CD4-positive, alpha-beta T cell (primary cell): ENCODE results near the gene RAB8B. TPM values are rescaled to one million over a fixed set of nuclear protein-coding genes. Genes with fewer than 3 reads are reported as not detected.

ENCODE experiments used
- ATAC-seq: fragments of 200-7000 bp; cut with Tn5 transposase; one replicate; pipeline ENCODE4 v1.10.0; 2022; ENCODE audit warnings: mild to moderate bottlenecking; ENCODE audit not compliant: poor library complexity
- CTCF ChIA-PET: fragments of 350-600 bp; sonication (Branson Sonifier 250); formaldehyde crosslinking; loops from one replicate; lab custom pipeline; 2021; ENCODE audit warnings: antibody characterized with exemption, inconsistent platforms; lab: Charles Lee
- POLR2A ChIA-PET: fragments of 350-600 bp; sonication (Branson Sonifier 250); formaldehyde crosslinking; loops from one replicate; lab custom pipeline; 2021; ENCODE audit warnings: antibody characterized with exemption, inconsistent platforms; lab: Charles Lee
- DNase-seq, 14 experiments: peaks; one replicate each; pipeline ENCODE4 v3.0.0-alpha.2; 2013 to 2020; ENCODE audit warnings: mixed read lengths in 2 of 14
- H3K27ac ChIP-seq, 2 donors: one replicate each; pipeline versions ENCODE4 v1.5.1 to v1.7.0; 2013; ENCODE audit warnings: low read length in 2 of 2, low read depth in 1 of 2, mild to moderate bottlenecking in 1 of 2
- H3K27me3 ChIP-seq, 2 experiments: 1 replicate in 1 of 2; 2 replicates in 1 of 2; pipeline versions ENCODE4 v1.6.1 to v1.7.0; 2013; ENCODE audit warnings: low read length in 2 of 2, control low read depth in 1 of 2, mild to moderate bottlenecking in 1 of 2, moderate library complexity in 1 of 2; ENCODE audit not compliant: insufficient read depth in 2 of 2, control insufficient read depth in 1 of 2
- H3K36me3 ChIP-seq: one replicate; pipeline ENCODE4 v1.6.1; 2013; ENCODE audit warnings: low read length, control low read depth; ENCODE audit not compliant: insufficient read depth
- H3K4me1 ChIP-seq: one replicate; pipeline ENCODE4 v1.6.1; 2013; ENCODE audit warnings: low read length, control low read depth; ENCODE audit not compliant: insufficient read depth
- H3K4me3 ChIP-seq: one replicate; pipeline ENCODE4 v1.5.1; 2013; ENCODE audit warnings: mild to moderate bottlenecking, low read length, moderate library complexity
- H3K9me3 ChIP-seq, 2 experiments: 1 replicate in 1 of 2; 2 replicates in 1 of 2; pipeline versions ENCODE4 v1.6.1 to v1.7.0; 2013; ENCODE audit warnings: low read length in 2 of 2, mild to moderate bottlenecking in 2 of 2, control low read depth in 1 of 2, moderate library complexity in 1 of 2; ENCODE audit not compliant: control insufficient read depth in 1 of 2, insufficient read depth in 1 of 2
- H3K27ac Mint-ChIP-seq: one replicate; pipeline ENCODE4 v1.8.0; 2020; ENCODE audit warnings: mixed read lengths
- H3K27me3 Mint-ChIP-seq: one replicate; pipeline ENCODE4 v1.8.0; 2021; ENCODE audit warnings: mixed read lengths
- H3K36me3 Mint-ChIP-seq: one replicate; pipeline ENCODE4 v1.8.0; 2021; ENCODE audit warnings: low read depth, mixed read lengths
- H3K4me1 Mint-ChIP-seq: one replicate; pipeline ENCODE4 v1.8.0; 2021; ENCODE audit warnings: low read depth, mixed read lengths
- H3K4me3 Mint-ChIP-seq: one replicate; pipeline ENCODE4 v1.8.0; 2020; ENCODE audit warnings: mild to moderate bottlenecking, mixed read lengths
- H3K9me3 Mint-ChIP-seq: one replicate; pipeline ENCODE4 v1.8.0; 2020; ENCODE audit warnings: mixed read lengths
- intact Hi-C, 2 experiments: fragments of 100-400 bp; cut with DNase I in 1 of 2; cut with micrococcal nuclease in 1 of 2; formaldehyde crosslinking; loops; one replicate each; pipeline versions ENCODE4 v1.15.1 to v1.9.0; 2023 to 2025; cut with DNase I, micrococcal nuclease
- total RNA-seq, 174 experiments: library from RNA in 2 of 174; stranded (reverse) in 2 of 174; gene quantifications; one replicate each; pipeline ENCODE4 v1.2.3 and lab custom pipeline; 2021 to 2026
- TF ChIP-seq, protein P1 (sequence below): fragments of 200-600 bp; IDR thresholded peaks from one replicate; pipeline ENCODE4 v1.8.0; 2022; ENCODE audit warnings: antibody characterized with exemption, mild to moderate bottlenecking

Gene RAB8B
- total RNA-seq, 2 experiments from 2014 or later = 74.5 to 75.2 TPM

DNA sequence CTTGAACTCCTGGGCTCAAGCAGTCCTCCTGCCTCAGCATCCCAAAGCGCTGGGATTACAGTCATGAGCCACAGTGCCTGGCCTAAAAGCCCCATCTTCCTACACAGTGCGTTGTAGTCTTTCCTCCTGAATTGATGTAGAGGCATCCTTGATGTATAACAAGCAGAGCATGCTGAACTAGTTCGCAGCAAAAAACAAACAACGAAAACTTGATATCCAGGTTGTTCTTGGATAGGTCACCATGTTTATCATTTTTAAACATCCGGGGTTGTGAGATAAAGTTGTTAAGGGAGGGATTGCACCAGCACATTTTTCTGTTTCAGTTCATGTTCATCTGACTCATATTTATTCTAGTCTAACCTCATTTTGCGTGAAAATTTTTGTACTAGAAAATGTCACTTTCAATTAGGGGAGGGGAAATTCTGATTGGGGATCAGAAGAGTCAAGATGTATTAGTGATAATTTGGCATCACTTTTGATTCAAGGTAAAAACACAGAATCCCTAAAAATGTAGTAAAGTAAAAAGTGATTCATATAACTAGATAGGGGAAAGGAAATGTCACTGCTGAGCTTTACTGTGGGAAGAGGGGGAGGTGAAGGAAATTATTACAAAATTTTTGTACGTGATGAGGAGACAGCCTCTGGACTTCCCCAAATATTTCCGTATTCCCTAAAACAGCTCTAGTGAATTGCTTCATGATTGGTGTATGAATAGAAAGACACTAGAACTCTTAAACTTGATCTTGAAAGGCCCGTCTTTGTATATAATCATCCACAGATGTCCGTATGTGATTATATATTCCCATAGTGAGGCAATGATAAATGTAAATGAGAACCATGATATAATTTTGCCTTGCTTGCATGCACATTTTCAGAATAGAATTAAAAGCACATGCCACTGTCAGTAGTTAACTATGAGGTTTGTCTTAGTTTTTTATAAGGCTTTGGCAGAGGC, 22.9 kb downstream of the RAB8B start:
- ChIA-PET CTCF (interaction anchor here (1.0 to 3.1 kb wide), 2 partner anchors 19 to 21 kb away, joined by 3 to 11 read pairs; no protein-coding TSS in a partner anchor), POLR2A (interaction anchor here (1.0 to 7.3 kb wide), 3 partner anchors 10 to 55 kb away, joined by 4 to 98 read pairs (median 9); partner anchors contain the start of gene RPS27L)
- ATAC-seq (peak; percentile 47), DNase-seq (peak in 3 of 14 experiments; percentile 46 to 64 (median 50))
- H3K4me3 ChIP-seq = no peak overlapping the region
- H3K9me3 ChIP-seq = no peaks in the 10 kb centered on the region
- H3K27me3 ChIP-seq = no peaks in the 10 kb centered on the region
- peaks cover 41% of the 10 kb centered on the region for H3K4me1 ChIP-seq
- Mint-ChIP-seq H3K27me3 (no peaks in the 10 kb centered on the region), H3K27ac (peak overlapping the region; percentile 40), H3K4me3 (peak overlapping the region; percentile 3), H3K4me1 (peaks cover 72% of the 10 kb centered on the region), H3K36me3 (peaks cover 19% of the 10 kb centered on the region), H3K9me3 (no peaks in the 10 kb centered on the region)
- peak overlapping the region in 1 of 2 donors; percentile 12 for H3K27ac ChIP-seq
- peaks cover 14% of the 10 kb centered on the region for H3K36me3 ChIP-seq
- TF ChIP-seq, protein P1, sequence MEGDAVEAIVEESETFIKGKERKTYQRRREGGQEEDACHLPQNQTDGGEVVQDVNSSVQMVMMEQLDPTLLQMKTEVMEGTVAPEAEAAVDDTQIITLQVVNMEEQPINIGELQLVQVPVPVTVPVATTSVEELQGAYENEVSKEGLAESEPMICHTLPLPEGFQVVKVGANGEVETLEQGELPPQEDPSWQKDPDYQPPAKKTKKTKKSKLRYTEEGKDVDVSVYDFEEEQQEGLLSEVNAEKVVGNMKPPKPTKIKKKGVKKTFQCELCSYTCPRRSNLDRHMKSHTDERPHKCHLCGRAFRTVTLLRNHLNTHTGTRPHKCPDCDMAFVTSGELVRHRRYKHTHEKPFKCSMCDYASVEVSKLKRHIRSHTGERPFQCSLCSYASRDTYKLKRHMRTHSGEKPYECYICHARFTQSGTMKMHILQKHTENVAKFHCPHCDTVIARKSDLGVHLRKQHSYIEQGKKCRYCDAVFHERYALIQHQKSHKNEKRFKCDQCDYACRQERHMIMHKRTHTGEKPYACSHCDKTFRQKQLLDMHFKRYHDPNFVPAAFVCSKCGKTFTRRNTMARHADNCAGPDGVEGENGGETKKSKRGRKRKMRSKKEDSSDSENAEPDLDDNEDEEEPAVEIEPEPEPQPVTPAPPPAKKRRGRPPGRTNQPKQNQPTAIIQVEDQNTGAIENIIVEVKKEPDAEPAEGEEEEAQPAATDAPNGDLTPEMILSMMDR = no peak
- intact Hi-C loops = loop anchor here in 1 of 2 experiments (1.0 to 5.0 kb wide), 4 partner anchors 9 to 65 kb away; partner anchors contain the start of gene APH1B

DNA sequence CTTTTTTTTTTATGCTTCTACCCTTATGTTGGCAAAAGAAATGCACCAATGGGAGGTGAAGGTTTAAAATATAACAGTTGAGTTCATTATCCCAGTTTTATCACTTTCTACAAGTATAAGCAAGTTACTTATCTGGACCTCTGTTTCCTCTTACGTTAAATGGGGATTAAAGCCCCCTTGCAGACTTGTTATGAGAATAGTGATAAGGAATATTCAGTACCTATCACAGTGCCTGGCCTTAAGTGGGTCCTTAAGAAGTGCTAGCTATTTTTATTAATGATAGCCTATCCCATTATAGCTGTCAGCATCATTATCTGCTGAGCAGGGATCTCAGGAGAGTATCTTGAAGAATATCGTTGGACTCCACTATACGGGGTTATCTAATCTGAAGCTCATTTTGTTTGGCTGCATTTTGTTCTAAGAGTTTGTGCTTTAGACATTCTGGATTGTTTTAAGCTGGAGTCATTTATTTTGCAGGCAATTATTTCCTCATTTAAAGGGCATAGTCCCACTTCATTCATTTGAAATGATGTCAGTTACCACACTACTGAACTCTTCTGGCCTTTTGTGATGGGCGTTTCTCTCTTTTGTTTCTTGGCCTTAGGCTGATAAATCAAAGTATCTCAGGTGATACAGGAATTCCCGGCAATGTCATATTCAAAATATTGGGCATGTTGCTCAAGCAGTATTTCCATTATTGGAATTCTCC, 28.8 kb downstream of the RAB8B start:
- TF ChIP-seq, protein P1 = no peak
- no peaks in the 10 kb centered on the region for H3K27me3 Mint-ChIP-seq
- peaks cover 69% of the 10 kb centered on the region for H3K4me1 Mint-ChIP-seq
- DNase-seq = no peak
- Histone ChIP-seq H3K4me3 (no peak overlapping the region), H3K27ac (no peak overlapping the region), H3K27me3 (no peaks in the 10 kb centered on the region), H3K4me1 (peaks cover 17% of the 10 kb centered on the region), H3K9me3 (no peaks in the 10 kb centered on the region), H3K36me3 (peaks cover 20% of the 10 kb centered on the region)
- H3K4me3 Mint-ChIP-seq = no peak overlapping the region
- no peaks in the 10 kb centered on the region for H3K9me3 Mint-ChIP-seq
- peaks cover 50% of the 10 kb centered on the region for H3K36me3 Mint-ChIP-seq
- ATAC-seq = no peak
- intact Hi-C loops = no loop called here
- CTCF ChIA-PET = interaction anchor here (0.7 to 2.2 kb wide), 4 partner anchors 10 to 170 kb away, joined by 3 to 5 read pairs (median 4); no protein-coding TSS in a partner anchor
- no peak overlapping the region for H3K27ac Mint-ChIP-seq
- POLR2A ChIA-PET = interaction anchor here (0.6 to 1.4 kb wide), 6 partner anchors 13 to 878 kb away, joined by 3 to 10 read pairs (median 4); partner anchors contain the start of gene SNX1

DNA sequence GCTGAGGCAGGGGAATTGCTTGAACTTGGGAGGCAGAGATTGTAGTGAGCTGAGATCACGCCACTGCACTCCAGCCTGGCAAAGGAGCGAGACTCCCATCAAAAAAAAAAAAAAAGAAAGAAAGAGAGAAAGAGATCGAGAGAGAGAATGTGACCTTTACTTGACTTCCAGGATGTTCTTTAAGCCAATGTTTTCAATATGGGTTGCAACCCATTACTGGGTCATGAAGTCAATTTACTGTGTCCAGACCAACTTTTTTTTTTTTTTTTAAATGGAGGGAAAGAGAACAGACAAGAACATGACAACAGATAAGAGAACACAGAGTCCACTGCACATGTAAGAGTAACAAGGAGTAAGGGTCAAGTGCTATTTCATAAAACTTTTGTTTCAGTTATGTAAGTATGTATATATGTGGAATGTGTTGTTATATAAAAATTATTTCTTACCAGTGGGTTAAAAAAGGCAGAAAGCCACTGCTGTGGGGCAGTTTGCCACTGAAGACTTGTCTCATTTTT, 29.8 kb downstream of the RAB8B start:
- Mint-ChIP-seq H3K36me3 (peaks cover 57% of the 10 kb centered on the region), H3K9me3 (no peaks in the 10 kb centered on the region), H3K27me3 (no peaks in the 10 kb centered on the region), H3K4me1 (peaks cover 66% of the 10 kb centered on the region), H3K27ac (peak overlapping the region; percentile 29), H3K4me3 (no peak overlapping the region)
- Histone ChIP-seq H3K36me3 (peaks cover 30% of the 10 kb centered on the region), H3K27ac (no peak overlapping the region), H3K4me1 (peaks cover 9% of the 10 kb centered on the region), H3K4me3 (no peak overlapping the region), H3K27me3 (no peaks in the 10 kb centered on the region), H3K9me3 (no peaks in the 10 kb centered on the region)
- ChIA-PET POLR2A (interaction anchor here (1.2 kb wide), 1 partner anchor 13 kb away, joined by 6 read pairs; no protein-coding TSS in a partner anchor), CTCF (no interaction called here)
- DNase-seq (no peak), ATAC-seq (no peak)
- intact Hi-C loops = no loop called here
- TF ChIP-seq, protein P1 = no peak
